Measurements from ENCODE around the gene PTPRG. TPM values are rescaled to one million over a fixed set of nuclear protein-coding genes. Genes with fewer than 3 reads are reported as not detected.

PTPRG gene
- total and polyA plus RNA-seq, 2 donors (not counting 3 experiments of a cell fraction or from before 2014, with no cell fraction given) = 8.9 to 39.1 TPM

- H3K4me1 ChIP-seq (ENCODE audit: control insufficient read depth, extremely low read depth, insufficient read depth, low read length) = no peaks in the 10 kb centered on the region
- no TSS peak for BruUV-seq (replicated peaks)
- ChIA-PET POLR2A (interaction anchor here (0.6 kb wide), 2 partner anchors 22 to 209 kb away, joined by 3 to 4 read pairs; no protein-coding TSS in a partner anchor), CTCF (interaction anchor here (0.9 kb wide), 2 partner anchors 29 to 343 kb away, joined by 4 read pairs; no protein-coding TSS in a partner anchor)
- H3K4me2 ChIP-seq (ENCODE audit: insufficient read depth, low read length) = no peak overlapping the region
- no peaks in the 10 kb centered on the region for H3K36me3 ChIP-seq (ENCODE audit: control insufficient read depth in 2 of 2, extremely low read depth in 1 of 2, insufficient read depth in 2 of 2, low read length in 2 of 2)
- no peak overlapping the region for H2AFZ ChIP-seq (ENCODE audit: low read depth, low read length)
- dilution Hi-C loops (cut with MboI; ENCODE audit: extremely low pct_ligation_motif_present, low sequenced_read_pairs) (no loop called here), intact Hi-C loops (cut with micrococcal nuclease) (no loop called here)
- no peak for FAIRE-seq
- peaks cover 4% of the 10 kb centered on the region for H3K79me2 ChIP-seq (ENCODE audit: control insufficient read depth, insufficient read depth, low read length)
- no peak overlapping the region for H3K4me3 ChIP-seq (replicated peaks in 1 of 3; ENCODE audit: insufficient read depth in 1 of 3, low read depth in 1 of 3, low read length in 3 of 3)
- H4K20me1 ChIP-seq (replicated peaks; ENCODE audit: control insufficient read depth, extremely low read depth, insufficient read depth, low read length) = no peaks in the 10 kb centered on the region
- H3K9ac ChIP-seq (replicated peaks; ENCODE audit: extremely low read depth, insufficient read depth, low read length) = no peak overlapping the region
- H3K9me3 ChIP-seq (replicated peaks; ENCODE audit: control insufficient read depth, insufficient read depth, low read length) = no peaks in the 10 kb centered on the region
- DNase-seq (ENCODE audit: low read depth, low spot score) = no peak
- TF ChIP-seq MAX (IDR thresholded peaks at IDR 0.05; ENCODE audit: insufficient read depth, insufficient read length) (no peak), GATA2 (IDR thresholded peaks at IDR 0.05; ENCODE audit: insufficient read depth, insufficient read length, low read depth, low read length) (no peak), JUN (IDR thresholded peaks at IDR 0.05; ENCODE audit: borderline replicate concordance, insufficient read depth, insufficient read length, low read depth) (no peak), MYC (IDR thresholded peaks at IDR 0.05; ENCODE audit: low read depth, low read length) (no peak), POLR2AphosphoS5 (IDR thresholded peaks at IDR 0.05; ENCODE audit: insufficient read depth, low read depth, low read length) (no peak), EZH2 (IDR thresholded peaks at IDR 0.05; ENCODE audit: borderline replicate concordance, low read depth, low read length, severe bottlenecking) (no peak), CTCF (IDR thresholded peaks at IDR 0.05; ENCODE audit: extremely low read depth in 1 of 2, insufficient read depth in 1 of 2, low read depth in 1 of 2, low read length in 2 of 2) (no peak), POLR2A (IDR thresholded peaks at IDR 0.05; ENCODE audit: low read depth, low read length) (no peak), FOS (IDR thresholded peaks at IDR 0.05; ENCODE audit: borderline replicate concordance, insufficient read depth, low read length) (no peak)
- H3K9me1 ChIP-seq (replicated peaks; ENCODE audit: control insufficient read depth, extremely low read depth, insufficient read depth, low read length) = no peaks in the 10 kb centered on the region
- no peaks in the 10 kb centered on the region for H3K27me3 ChIP-seq (ENCODE audit: control insufficient read depth in 2 of 2, insufficient read depth in 2 of 2, low read length in 2 of 2)
- H3K27ac ChIP-seq (ENCODE audit: insufficient read depth, low read depth, low read length) = no peak overlapping the region
These were observed 32.2 kb downstream of the PTPRG start for GRCh38 chr3:61593446-61594029.
